HG02970 (cell line): ENCODE results near the gene NXPH1.

Experiments used
- ATAC-seq: cut with Tn5 transposase; IDR thresholded peaks from one replicate; pipeline ENCODE4 v1.9.1; 2021; ENCODE audit warnings: mild to moderate bottlenecking, moderate library complexity, moderate number of reproducible peaks; ENCODE audit not compliant: unreplicated experiment, low FRiP score

NXPH1 gene

DNA sequence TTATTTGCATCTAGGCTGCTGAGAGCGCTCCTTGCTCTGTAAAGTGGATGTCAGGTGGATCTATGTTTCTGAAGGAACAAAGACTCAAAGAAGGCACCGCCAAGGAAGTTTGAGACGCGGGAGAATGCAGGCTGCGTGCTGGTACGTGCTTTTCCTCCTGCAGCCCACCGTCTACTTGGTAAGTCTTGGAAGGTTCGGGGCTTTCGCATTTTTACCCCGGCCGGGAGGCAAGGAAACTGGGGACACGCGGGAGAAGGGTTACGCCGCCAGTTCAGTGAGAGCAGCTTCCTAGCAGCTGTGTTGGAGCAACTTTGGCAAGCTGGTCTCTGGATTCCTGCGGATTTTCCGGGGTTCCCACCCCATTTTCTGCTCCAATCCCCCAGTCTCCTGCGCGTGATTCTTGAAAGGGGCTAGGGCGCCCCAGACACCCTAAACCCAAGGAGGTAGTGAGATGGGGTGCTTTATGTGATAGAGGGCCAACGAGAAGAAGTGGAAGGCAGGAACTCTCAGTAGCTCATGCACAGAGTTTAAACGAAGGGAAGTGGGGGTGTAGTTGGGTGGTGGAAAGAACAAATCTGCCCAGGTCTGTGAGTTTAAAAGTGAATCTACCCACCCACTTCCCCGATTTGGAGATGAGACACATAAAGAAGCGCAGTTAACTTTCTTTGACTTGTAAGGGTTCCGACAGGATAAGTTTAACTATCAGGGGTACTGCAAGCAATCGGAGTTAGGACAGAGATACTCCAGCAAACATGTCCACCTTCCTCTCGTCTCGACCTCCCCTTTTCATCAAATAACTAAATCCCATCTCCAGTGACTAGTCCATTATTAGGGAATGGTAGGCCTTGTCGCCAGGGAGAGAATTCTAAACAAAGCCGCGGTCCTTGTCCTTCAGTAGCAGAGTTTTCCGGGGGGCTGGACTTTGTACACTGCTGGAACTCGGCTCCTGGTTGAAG is 2.5 kb downstream of the NXPH1 start:
- ATAC-seq: no peak

DNA sequence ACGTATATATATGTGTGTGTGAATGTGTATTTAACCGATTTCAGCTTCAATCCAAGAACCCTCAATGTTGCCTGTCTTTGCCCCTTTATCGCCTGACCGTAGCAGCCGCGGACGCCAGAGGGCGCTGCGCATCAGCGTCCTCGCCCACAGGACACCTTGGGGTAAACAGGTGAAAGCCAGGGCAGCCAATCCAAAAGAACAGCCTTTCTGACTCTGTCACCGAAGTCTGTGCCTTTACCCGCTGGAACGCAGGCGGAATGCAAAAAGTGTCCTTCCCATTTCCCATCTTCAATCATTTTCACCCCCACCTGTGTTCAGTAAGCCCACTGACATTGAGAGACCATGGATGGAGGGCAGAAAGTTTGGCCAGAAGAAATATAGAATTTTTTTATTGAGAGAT is 3.6 kb downstream of the NXPH1 start:
- peak; percentile 66 for ATAC-seq

DNA sequence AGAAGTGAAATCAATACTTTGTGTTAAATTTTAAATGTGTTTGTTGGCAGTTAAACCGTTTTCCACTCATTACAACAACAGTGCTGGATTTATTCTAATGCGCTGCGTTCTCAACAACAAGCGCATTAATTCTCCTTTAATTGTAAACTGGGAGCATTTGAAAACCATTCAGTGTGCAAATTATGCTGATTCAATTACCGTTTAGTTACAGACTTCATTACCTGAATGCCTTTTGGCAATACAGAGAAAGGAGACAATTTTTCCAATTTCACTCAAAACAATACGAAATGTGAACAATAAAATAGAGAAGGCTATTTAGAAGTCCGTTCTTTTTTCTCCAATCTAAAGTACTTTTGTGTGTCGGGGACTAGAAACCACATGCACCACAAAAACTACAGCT is 4.2 kb downstream of the NXPH1 start:
- no peak for ATAC-seq

GRCh38 chr7:8440670-8441069 is 7.3 kb downstream of the NXPH1 start:
- no peak for ATAC-seq

GRCh38 chr7:8441106-8441965 is 7.9 kb downstream of the NXPH1 start:
- ATAC-seq: no peak

- no peak for ATAC-seq
Observed at GRCh38 chr7:8442051-8442813, 8.8 kb downstream of the NXPH1 start.

- ATAC-seq: no peak
Observed at GRCh38 chr7:8442814-8443304, 9.4 kb downstream of the NXPH1 start.

GRCh38 chr7:8443576-8444467 is 10.4 kb downstream of the NXPH1 start:
- no peak for ATAC-seq

GRCh38 chr7:8444468-8444769 is 11.0 kb downstream of the NXPH1 start:
- ATAC-seq: no peak

- ATAC-seq: no peak
Observed at GRCh38 chr7:8453535-8453934, 20.1 kb downstream of the NXPH1 start.

GRCh38 chr7:8455426-8455825 is 22.0 kb downstream of the NXPH1 start:
- ATAC-seq: no peak

GRCh38 chr7:8462309-8462708 is 28.9 kb downstream of the NXPH1 start:
- no peak for ATAC-seq

DNA sequence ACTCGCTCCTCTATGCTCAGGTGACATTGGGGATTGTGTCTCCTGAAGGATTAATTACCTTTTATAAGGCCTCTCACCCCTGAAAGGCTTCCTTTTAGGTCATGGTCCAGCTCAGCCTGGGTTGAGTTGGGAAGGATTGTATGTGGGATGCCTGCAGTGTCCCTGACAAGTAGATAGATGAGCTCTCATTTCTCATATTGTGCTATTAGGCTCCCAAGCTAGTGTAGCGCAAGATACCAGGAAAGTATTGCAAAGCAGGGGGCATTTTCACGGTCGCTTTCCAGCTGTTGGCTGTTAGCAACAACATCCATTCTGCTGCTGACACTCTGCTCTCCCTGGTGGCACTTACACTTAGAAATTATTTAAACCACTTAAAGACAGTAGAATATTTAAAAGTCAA is 31.9 kb downstream of the NXPH1 start:
- ATAC-seq: no peak

DNA sequence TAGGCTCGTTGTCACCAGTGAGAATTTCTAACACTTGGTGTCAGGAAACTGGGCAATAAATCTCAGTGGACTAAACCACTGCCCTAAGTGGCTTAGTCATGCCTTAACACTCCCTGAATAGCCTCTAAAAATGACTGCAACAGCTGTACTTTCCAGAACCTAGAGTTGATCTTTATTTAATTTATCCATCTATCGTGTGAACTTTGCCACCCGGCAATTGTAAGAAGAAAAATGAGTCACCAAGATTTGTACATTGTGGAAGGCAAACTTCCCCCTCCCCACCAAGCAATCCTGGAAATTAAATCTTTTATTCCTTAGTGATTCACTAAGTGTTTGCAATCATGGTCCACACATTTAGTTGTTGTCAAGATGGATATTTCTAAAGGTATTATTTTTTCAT is 47.1 kb downstream of the NXPH1 start:
- ATAC-seq: no peak

DNA sequence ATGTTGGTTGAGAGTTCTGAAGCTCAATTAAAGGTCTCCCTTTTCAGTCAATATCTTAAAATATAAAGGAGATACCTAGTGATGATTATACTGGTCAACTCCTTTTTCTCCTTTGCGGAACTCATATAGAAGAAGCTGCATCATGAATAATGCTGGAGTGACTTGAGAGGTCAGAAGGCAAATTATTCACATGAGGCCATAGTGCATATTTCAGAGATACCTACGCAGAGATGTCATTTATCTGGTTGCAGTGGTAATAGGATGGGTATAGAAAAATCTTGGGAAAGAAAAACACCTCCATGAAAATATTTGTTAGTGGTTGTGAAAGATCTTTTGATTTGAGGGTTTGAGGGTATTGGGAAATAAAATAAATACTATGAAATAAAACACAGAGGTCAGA is 47.7 kb downstream of the NXPH1 start:
- no peak for ATAC-seq

DNA sequence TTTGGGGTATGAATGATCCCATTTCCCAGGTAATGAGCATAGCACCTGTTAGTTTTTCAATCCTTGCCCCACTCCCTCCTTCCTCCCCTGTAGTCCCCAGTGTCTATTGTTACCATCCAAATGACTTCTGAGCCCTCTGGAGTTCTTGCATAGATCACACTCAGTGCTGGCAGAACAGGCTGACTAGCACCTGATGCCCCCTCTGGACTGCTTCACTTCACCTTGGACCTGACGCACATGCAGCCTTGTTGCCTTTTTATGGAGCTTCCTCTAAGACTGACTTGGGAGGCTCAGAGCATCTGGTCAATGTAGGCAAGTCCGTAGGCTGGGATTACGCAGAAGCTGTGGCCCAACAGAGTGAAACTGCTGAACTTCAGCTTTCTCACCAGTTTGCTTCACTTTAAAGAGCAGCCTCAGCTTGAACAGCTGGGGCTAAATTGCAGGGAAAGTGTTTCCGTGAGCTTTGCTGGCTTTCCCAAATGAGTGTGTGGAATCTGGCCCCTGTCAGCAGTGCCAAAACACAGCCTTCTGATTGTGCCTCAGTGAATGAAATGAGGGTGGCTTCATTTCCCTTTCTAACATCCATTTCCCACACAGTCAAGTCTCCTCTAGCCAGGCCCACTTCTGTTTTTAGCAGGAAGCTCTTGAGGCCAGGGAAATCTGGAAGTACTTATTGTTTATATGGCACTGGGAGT is 48.5 kb downstream of the NXPH1 start:
- no peak for ATAC-seq

DNA sequence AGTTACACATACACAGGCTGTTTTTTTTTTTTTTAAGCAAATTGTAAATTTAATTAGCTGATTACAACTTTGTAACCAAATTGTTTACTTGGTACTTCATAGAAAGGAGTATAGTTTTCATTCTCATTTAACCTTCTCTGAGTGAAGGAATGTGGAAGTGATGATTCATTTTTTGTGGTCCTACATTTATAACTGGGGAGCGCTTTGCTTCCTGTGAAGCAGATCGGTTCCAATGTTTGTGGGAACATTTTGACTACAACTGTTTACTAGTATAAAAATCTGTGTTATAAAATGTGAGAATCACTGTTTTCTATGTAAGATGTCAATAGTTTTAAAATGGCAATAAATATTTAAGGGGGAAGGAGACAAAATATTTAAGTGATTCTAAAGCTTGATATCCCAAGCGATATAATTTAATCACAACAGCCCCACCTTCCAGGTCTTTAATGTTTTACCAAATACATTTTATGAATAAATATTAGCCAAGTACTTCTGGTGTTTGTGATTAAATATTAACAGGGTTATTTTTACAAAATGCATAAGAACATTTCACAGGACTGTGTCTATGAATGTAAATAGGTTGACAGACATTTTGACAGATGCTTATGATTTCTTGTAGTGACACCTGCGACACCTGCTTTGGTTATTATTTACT is 57.1 kb downstream of the NXPH1 start:
- no peak for ATAC-seq

GRCh38 chr7:8491106-8491505 is 57.7 kb downstream of the NXPH1 start:
- ATAC-seq: no peak
